Breast epithelium (tissue), 3 donors: ENCODE results near the gene FRMD4A.

ENCODE experiments used
- POLR2AphosphoS5 ChIP-seq, 3 donors: sonication (generic); formaldehyde crosslinking; IDR thresholded peaks; one replicate each; pipeline ENCODE4 v1.6.1; 2017; ENCODE audit warnings: antibody characterized with exemption in 3 of 3
- TF ChIP-seq, protein P1 (sequence below), 3 donors: fragments of 450-650 bp; IDR thresholded peaks; one replicate each; pipeline ENCODE4 v1.5.1; 2016 to 2017; ENCODE audit warnings: antibody characterized with exemption in 3 of 3, mild to moderate bottlenecking in 3 of 3, moderate library complexity in 3 of 3

- TF ChIP-seq, protein P1, sequence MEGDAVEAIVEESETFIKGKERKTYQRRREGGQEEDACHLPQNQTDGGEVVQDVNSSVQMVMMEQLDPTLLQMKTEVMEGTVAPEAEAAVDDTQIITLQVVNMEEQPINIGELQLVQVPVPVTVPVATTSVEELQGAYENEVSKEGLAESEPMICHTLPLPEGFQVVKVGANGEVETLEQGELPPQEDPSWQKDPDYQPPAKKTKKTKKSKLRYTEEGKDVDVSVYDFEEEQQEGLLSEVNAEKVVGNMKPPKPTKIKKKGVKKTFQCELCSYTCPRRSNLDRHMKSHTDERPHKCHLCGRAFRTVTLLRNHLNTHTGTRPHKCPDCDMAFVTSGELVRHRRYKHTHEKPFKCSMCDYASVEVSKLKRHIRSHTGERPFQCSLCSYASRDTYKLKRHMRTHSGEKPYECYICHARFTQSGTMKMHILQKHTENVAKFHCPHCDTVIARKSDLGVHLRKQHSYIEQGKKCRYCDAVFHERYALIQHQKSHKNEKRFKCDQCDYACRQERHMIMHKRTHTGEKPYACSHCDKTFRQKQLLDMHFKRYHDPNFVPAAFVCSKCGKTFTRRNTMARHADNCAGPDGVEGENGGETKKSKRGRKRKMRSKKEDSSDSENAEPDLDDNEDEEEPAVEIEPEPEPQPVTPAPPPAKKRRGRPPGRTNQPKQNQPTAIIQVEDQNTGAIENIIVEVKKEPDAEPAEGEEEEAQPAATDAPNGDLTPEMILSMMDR (IDR thresholded peaks at IDR 0.05): no peak
- peak in 1 of 3 donors; percentile 32 for TF ChIP-seq POLR2AphosphoS5 (IDR thresholded peaks at IDR 0.05)
Measured at GRCh38 chr10:13990392-13990805, 340.3 kb downstream of the FRMD4A start.
